CD8-positive, alpha-beta memory T cell (primary cell): ENCODE measurements around the gene ANKRD55. TPM values are rescaled to one million over a fixed set of nuclear protein-coding genes. Genes with fewer than 3 reads are reported as not detected.

ENCODE experiments used
- CTCF ChIA-PET: fragments of 350-600 bp; sonication (Branson Sonifier 250); formaldehyde crosslinking; loops from one replicate; lab custom pipeline; 2021; ENCODE audit warnings: antibody characterized with exemption; lab: Charles Lee
- POLR2A ChIA-PET: fragments of 350-600 bp; sonication (Branson Sonifier 250); formaldehyde crosslinking; loops from one replicate; lab custom pipeline; 2021; ENCODE audit warnings: antibody characterized with exemption; lab: Charles Lee
- DNase-seq, 5 donors: peaks; one replicate each; pipeline versions ENCODE4 v3.0.0 to v3.0.0-alpha.2; 2020 to 2022; ENCODE audit warnings: mixed read lengths in 1 of 5
- H3K27ac ChIP-seq: one replicate; pipeline ENCODE4 v1.7.0; 2013; ENCODE audit warnings: low read depth, mild to moderate bottlenecking, low read length, moderate library complexity
- H3K27me3 ChIP-seq: 2 replicates; pipeline ENCODE4 v1.7.0; 2013; ENCODE audit warnings: low read length, mild to moderate bottlenecking; ENCODE audit not compliant: insufficient read depth, poor library complexity, severe bottlenecking
- H3K36me3 ChIP-seq: 2 replicates; pipeline ENCODE4 v1.7.0; 2013; ENCODE audit warnings: mild to moderate bottlenecking, low read length, moderate library complexity; ENCODE audit not compliant: insufficient read depth
- H3K4me1 ChIP-seq: 2 replicates; pipeline ENCODE4 v1.7.0; 2013; ENCODE audit warnings: mild to moderate bottlenecking, low read length, moderate library complexity; ENCODE audit not compliant: insufficient read depth
- H3K4me3 ChIP-seq: 2 replicates; pipeline ENCODE4 v1.7.0; 2013; ENCODE audit warnings: mild to moderate bottlenecking, low read length
- H3K9me3 ChIP-seq: 2 replicates; pipeline ENCODE4 v1.7.0; 2013; ENCODE audit warnings: mild to moderate bottlenecking, low read length
- H3K27ac Mint-ChIP-seq, 8 donors: one replicate each; pipeline ENCODE4 v1.8.0; 2020 to 2021; ENCODE audit warnings: mixed read lengths in 8 of 8, mild to moderate bottlenecking in 6 of 8, inconsistent platforms in 3 of 8, moderate library complexity in 3 of 8
- H3K27me3 Mint-ChIP-seq, 2 donors: one replicate each; pipeline ENCODE4 v1.8.0; 2020 to 2021; ENCODE audit warnings: mixed read lengths in 2 of 2, mild to moderate bottlenecking in 1 of 2, moderate library complexity in 1 of 2
- H3K36me3 Mint-ChIP-seq, 3 donors: one replicate each; pipeline ENCODE4 v1.8.0; 2020 to 2021; ENCODE audit warnings: mixed read lengths in 3 of 3, inconsistent platforms in 1 of 3, mild to moderate bottlenecking in 1 of 3
- H3K4me1 Mint-ChIP-seq, 3 donors: one replicate each; pipeline ENCODE4 v1.8.0; 2020 to 2021; ENCODE audit warnings: mixed read lengths in 3 of 3, inconsistent platforms in 1 of 3, mild to moderate bottlenecking in 1 of 3
- H3K4me3 Mint-ChIP-seq, 7 donors: one replicate each; pipeline ENCODE4 v1.8.0; 2020 to 2021; ENCODE audit warnings: mixed read lengths in 7 of 7, mild to moderate bottlenecking in 6 of 7, moderate library complexity in 4 of 7, inconsistent platforms in 2 of 7
- H3K9me3 Mint-ChIP-seq, 5 donors: one replicate each; pipeline ENCODE4 v1.8.0; 2020 to 2022; ENCODE audit warnings: mixed read lengths in 5 of 5, mild to moderate bottlenecking in 3 of 5, moderate library complexity in 2 of 5, inconsistent platforms in 1 of 5
- polyA plus RNA-seq: library from polyadenylated mRNA; unstranded; fragments of 300-500 nt; fragmentation: Illumina TruSeq; gene quantifications from one replicate; pipeline ENCODE4 v1.2.3, GENCODE V29; 2021
- total RNA-seq, 2 experiments: library from RNA; stranded (reverse); gene quantifications; one replicate each; pipeline ENCODE4 v1.2.3, GENCODE V29; 2021

Gene ANKRD55
- total and polyA plus RNA-seq, 3 experiments from 2014 or later = not detected

GRCh38 chr5:56179442-56179841 lies 53.7 kb downstream of the ANKRD55 start:
- POLR2A ChIA-PET = no interaction called here
- no peak for DNase-seq
- H3K27me3 ChIP-seq = no peaks in the 10 kb centered on the region
- no peak overlapping the region for H3K4me3 ChIP-seq
- Mint-ChIP-seq H3K9me3 (no peaks in the 10 kb centered on the region), H3K4me1 (no peaks in the 10 kb centered on the region), H3K36me3 (no peaks in the 10 kb centered on the region), H3K27ac (no peak overlapping the region), H3K4me3 (no peak overlapping the region), H3K27me3 (peaks cover 8 to 10% of the 10 kb centered on the region in 2 donors)
- H3K9me3 ChIP-seq = no peaks in the 10 kb centered on the region
- H3K36me3 ChIP-seq = no peaks in the 10 kb centered on the region
- no peaks in the 10 kb centered on the region for H3K4me1 ChIP-seq
- H3K27ac ChIP-seq = no peak overlapping the region
- CTCF ChIA-PET = no interaction called here

- no peak for DNase-seq
- Mint-ChIP-seq H3K36me3 (no peaks in the 10 kb centered on the region), H3K4me1 (no peaks in the 10 kb centered on the region), H3K27me3 (peaks cover 6 to 16% of the 10 kb centered on the region in 2 donors), H3K4me3 (no peak overlapping the region), H3K27ac (no peak overlapping the region), H3K9me3 (no peaks in the 10 kb centered on the region)
- CTCF ChIA-PET = no interaction called here
- H3K9me3 ChIP-seq = no peaks in the 10 kb centered on the region
- H3K4me1 ChIP-seq = no peaks in the 10 kb centered on the region
- H3K27me3 ChIP-seq = no peaks in the 10 kb centered on the region
- POLR2A ChIA-PET = no interaction called here
- no peaks in the 10 kb centered on the region for H3K36me3 ChIP-seq
- no peak overlapping the region for H3K4me3 ChIP-seq
- H3K27ac ChIP-seq = no peak overlapping the region
These were observed 54.3 kb downstream of the ANKRD55 start for GRCh38 chr5:56178823-56179222.

DNA sequence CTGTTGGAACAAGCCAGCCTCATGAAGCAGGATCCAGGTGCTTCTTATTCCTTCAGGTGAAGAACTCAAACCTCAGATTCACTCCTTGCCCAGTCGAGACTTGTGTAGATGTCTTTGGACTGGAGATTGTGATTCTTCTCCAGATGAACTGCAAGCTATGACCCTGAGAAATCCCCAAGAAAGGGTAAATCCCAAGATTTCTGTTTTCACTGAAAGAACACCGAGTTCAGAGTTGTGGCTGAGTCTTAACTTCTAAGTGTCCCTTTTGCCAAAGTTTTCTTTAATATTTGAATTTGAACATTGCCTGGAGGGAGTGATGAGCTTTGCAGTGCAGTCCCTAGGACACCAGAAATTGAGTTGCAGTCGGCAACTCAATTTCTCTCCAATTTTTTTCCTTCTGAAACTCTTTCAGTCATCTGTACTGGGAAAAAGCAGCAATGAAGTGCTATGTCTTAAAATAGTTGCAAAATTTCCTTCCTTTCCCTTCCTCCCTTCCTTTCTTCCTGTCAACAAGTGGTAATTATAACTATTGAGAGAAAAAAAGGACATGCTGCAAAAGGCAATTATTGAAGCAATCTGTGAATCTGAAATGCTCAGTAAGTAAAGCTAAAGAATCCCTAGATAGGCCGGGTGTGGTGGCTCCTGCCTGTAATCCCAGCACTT lies 56.1 kb downstream of the ANKRD55 start:
- no peak overlapping the region for H3K4me3 Mint-ChIP-seq
- H3K9me3 Mint-ChIP-seq = no peaks in the 10 kb centered on the region
- no peak overlapping the region for H3K4me3 ChIP-seq
- H3K27me3 ChIP-seq = no peaks in the 10 kb centered on the region
- ChIA-PET CTCF (no interaction called here), POLR2A (no interaction called here)
- no peaks in the 10 kb centered on the region for H3K9me3 ChIP-seq
- H3K36me3 Mint-ChIP-seq = no peaks in the 10 kb centered on the region
- H3K27ac Mint-ChIP-seq = no peak overlapping the region
- H3K27me3 Mint-ChIP-seq = peaks cover 3 to 28% of the 10 kb centered on the region in 2 donors
- DNase-seq = no peak
- H3K4me1 Mint-ChIP-seq = no peaks in the 10 kb centered on the region
- peaks cover 5% of the 10 kb centered on the region for H3K4me1 ChIP-seq
- no peaks in the 10 kb centered on the region for H3K36me3 ChIP-seq
- no peak overlapping the region for H3K27ac ChIP-seq

GRCh38 chr5:56176155-56176798 lies 56.9 kb downstream of the ANKRD55 start:
- H3K27me3 ChIP-seq = no peaks in the 10 kb centered on the region
- H3K36me3 ChIP-seq = no peaks in the 10 kb centered on the region
- H3K4me3 ChIP-seq = no peak overlapping the region
- no peak for DNase-seq
- CTCF ChIA-PET = no interaction called here
- Mint-ChIP-seq H3K4me3 (no peak overlapping the region), H3K27ac (no peak overlapping the region), H3K27me3 (peaks cover 3 to 29% of the 10 kb centered on the region in 2 donors), H3K9me3 (no peaks in the 10 kb centered on the region), H3K36me3 (no peaks in the 10 kb centered on the region), H3K4me1 (no peaks in the 10 kb centered on the region)
- POLR2A ChIA-PET = no interaction called here
- H3K27ac ChIP-seq = no peak overlapping the region
- H3K4me1 ChIP-seq = peaks cover 5% of the 10 kb centered on the region
- no peaks in the 10 kb centered on the region for H3K9me3 ChIP-seq

- Histone ChIP-seq H3K27me3 (no peaks in the 10 kb centered on the region), H3K4me3 (no peak overlapping the region), H3K9me3 (no peaks in the 10 kb centered on the region), H3K4me1 (peaks cover 5% of the 10 kb centered on the region), H3K27ac (no peak overlapping the region), H3K36me3 (no peaks in the 10 kb centered on the region)
- Mint-ChIP-seq H3K36me3 (no peaks in the 10 kb centered on the region), H3K27ac (no peak overlapping the region), H3K9me3 (no peaks in the 10 kb centered on the region), H3K4me1 (no peaks in the 10 kb centered on the region), H3K27me3 (peaks cover 3 to 36% of the 10 kb centered on the region in 2 donors), H3K4me3 (no peak overlapping the region)
- no peak for DNase-seq
- POLR2A ChIA-PET = no interaction called here
- CTCF ChIA-PET = no interaction called here
These were observed 57.6 kb downstream of the ANKRD55 start for GRCh38 chr5:56175488-56175887.

GRCh38 chr5:56175021-56175420 lies 58.1 kb downstream of the ANKRD55 start:
- Histone ChIP-seq H3K9me3 (no peaks in the 10 kb centered on the region), H3K27me3 (no peaks in the 10 kb centered on the region), H3K36me3 (no peaks in the 10 kb centered on the region), H3K27ac (no peak overlapping the region), H3K4me3 (no peak overlapping the region), H3K4me1 (peaks cover 5% of the 10 kb centered on the region)
- Mint-ChIP-seq H3K36me3 (no peaks in the 10 kb centered on the region), H3K4me1 (no peaks in the 10 kb centered on the region), H3K9me3 (no peaks in the 10 kb centered on the region), H3K27ac (no peak overlapping the region), H3K27me3 (peaks cover 3 to 39% of the 10 kb centered on the region in 2 donors), H3K4me3 (no peak overlapping the region)
- POLR2A ChIA-PET = no interaction called here
- no peak for DNase-seq
- CTCF ChIA-PET = no interaction called here

DNA sequence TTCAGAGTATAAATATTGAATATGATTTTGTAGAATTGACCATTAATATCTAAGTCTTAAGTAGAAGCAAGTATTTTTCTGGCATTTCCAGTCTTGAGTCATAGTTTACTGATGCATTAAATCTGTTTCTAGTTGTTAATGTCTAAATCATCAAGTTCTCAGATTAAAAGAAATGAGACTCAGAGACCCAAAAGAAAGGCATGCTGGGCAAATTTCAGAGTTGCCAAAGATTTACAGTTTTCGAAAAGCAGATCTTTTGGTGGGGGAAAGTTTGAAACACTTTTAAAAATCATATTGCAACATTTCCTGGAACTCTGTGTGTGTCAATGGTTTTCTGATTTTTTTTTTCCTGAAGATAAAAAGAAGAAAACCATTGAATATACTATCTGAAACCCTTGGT lies 60.9 kb downstream of the ANKRD55 start:
- Histone ChIP-seq H3K4me1 (peaks cover 5% of the 10 kb centered on the region), H3K36me3 (no peaks in the 10 kb centered on the region), H3K27ac (no peak overlapping the region), H3K9me3 (no peaks in the 10 kb centered on the region), H3K4me3 (no peak overlapping the region), H3K27me3 (no peaks in the 10 kb centered on the region)
- H3K9me3 Mint-ChIP-seq = no peaks in the 10 kb centered on the region
- DNase-seq = no peak
- POLR2A ChIA-PET = no interaction called here
- H3K27me3 Mint-ChIP-seq = peaks cover 3 to 48% of the 10 kb centered on the region in 2 donors
- H3K4me1 Mint-ChIP-seq = peaks cover 0 to 8% (median 6%) of the 10 kb centered on the region in 3 donors
- CTCF ChIA-PET = no interaction called here
- H3K36me3 Mint-ChIP-seq = no peaks in the 10 kb centered on the region
- H3K27ac Mint-ChIP-seq = no peak overlapping the region
- H3K4me3 Mint-ChIP-seq = no peak overlapping the region

DNA sequence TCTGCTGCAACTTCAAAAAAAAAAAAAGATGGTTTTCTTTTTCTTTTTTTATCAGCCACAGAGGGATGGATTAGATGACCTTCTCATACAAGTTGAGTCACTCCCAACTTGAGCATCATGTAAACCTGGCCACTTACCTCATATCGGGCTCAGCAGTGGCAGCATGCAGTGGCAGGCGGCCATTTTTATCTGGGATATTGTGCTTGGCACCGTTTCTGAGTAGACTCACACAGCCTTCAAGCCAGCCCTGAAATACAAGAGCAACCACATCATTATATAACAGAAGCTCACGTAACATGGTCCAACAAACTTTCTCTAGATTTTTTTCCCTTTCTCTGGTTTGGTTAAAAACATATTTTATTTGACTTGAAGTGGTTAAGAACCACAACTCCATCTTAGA lies 62.6 kb downstream of the ANKRD55 start:
- no peak for DNase-seq
- Histone ChIP-seq H3K36me3 (no peaks in the 10 kb centered on the region), H3K4me3 (no peak overlapping the region), H3K4me1 (peaks cover 5% of the 10 kb centered on the region), H3K9me3 (no peaks in the 10 kb centered on the region), H3K27me3 (no peaks in the 10 kb centered on the region), H3K27ac (no peak overlapping the region)
- Mint-ChIP-seq H3K4me1 (peaks cover 0 to 8% (median 6%) of the 10 kb centered on the region in 3 donors), H3K27me3 (peaks cover 3 to 44% of the 10 kb centered on the region in 2 donors), H3K27ac (peak overlapping the region in 1 of 8 donors; percentile 40), H3K9me3 (no peaks in the 10 kb centered on the region), H3K36me3 (no peaks in the 10 kb centered on the region), H3K4me3 (no peak overlapping the region)
- POLR2A ChIA-PET = no interaction called here
- CTCF ChIA-PET = no interaction called here
